Erythroblast (primary cell): Measurements from ENCODE around the gene QKI.

Experiments
- GATA1 ChIP-seq: IDR thresholded peaks from 2 replicates; pipeline ENCODE4 v1.6.1; 2011; ENCODE audit warnings: low read depth, mild to moderate bottlenecking, control low read depth, low read length, moderate library complexity
- POLR2A ChIP-seq: IDR thresholded peaks from 2 replicates; pipeline ENCODE4 v1.6.1; 2011; ENCODE audit warnings: mild to moderate bottlenecking, low read length

DNA sequence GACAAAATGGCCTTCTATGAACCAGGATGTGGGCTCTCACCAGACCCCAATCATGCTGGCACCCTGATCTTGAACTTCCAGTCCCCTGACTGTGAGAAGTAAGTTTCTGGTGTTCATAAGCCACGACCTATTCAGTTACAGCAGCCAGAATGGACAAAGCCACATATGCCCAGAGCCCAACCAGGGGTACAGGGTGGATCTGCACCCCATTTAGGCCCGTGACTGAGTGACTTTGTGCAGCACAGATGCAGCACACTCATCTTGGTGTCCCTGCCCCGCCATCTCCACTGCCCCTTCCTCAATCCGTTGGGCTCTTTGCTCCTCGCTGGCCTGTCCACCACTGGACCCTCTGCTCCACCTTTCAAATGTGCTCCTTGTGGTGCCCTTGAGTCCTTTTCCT lies 205.6 kb downstream of the QKI start:
- no peak for TF ChIP-seq POLR2A
- TF ChIP-seq GATA1, result no peak
